Peyer's patch (tissue), 4 donors: ENCODE results near the gene TCF4. TPM values are rescaled to one million over a fixed set of nuclear protein-coding genes. Genes with fewer than 3 reads are reported as not detected.

Experiments
- DNase-seq, 3 donors: peaks; one replicate each; pipeline ENCODE4 v3.0.0-alpha.2; 2017 to 2019
- H3K27ac ChIP-seq, 4 donors: fragments of 200-600 bp; sonication (generic); one replicate each; pipeline ENCODE4 v1.5.1; 2016 to 2019
- H3K27me3 ChIP-seq, 2 donors: fragments of 200-600 bp; sonication (generic); one replicate each; pipeline ENCODE4 v1.5.1; 2019
- H3K36me3 ChIP-seq, 3 donors: fragments of 200-600 bp; sonication (generic); one replicate each; pipeline ENCODE4 v1.5.1; 2016 to 2019
- H3K4me1 ChIP-seq, 4 donors: fragments of 200-600 bp; sonication (generic); one replicate each; pipeline ENCODE4 v1.5.1; 2016 to 2019
- H3K4me3 ChIP-seq, 4 donors: fragments of 200-600 bp; sonication (generic); 1 replicate in 3 of 4; 2 replicates in 1 of 4; pipeline ENCODE4 v1.5.1; 2016 to 2019; ENCODE audit warnings: mild to moderate bottlenecking in 1 of 4
- H3K9me3 ChIP-seq, 4 donors: fragments of 200-600 bp; sonication (generic); one replicate each; pipeline ENCODE4 v1.5.1; 2016 to 2019; ENCODE audit warnings: mild to moderate bottlenecking in 1 of 4
- POLR2A ChIP-seq, 2 donors: fragments of 450-650 bp; IDR thresholded peaks; one replicate each; pipeline ENCODE4 v1.5.1; 2017; ENCODE audit warnings: antibody characterized with exemption in 2 of 2, mild to moderate bottlenecking in 2 of 2, moderate library complexity in 2 of 2
- total RNA-seq, 4 donors: library from RNA; depleted of rRNA; stranded (reverse); fragments of >200 nt; gene quantifications; one replicate each; pipeline ENCODE4 v1.1.0, GENCODE V29; 2016
- TF ChIP-seq, protein P1 (sequence below), 6 experiments: fragments of 450-650 bp in 4 of 6; fragments of 200-600 bp in 2 of 6; sonication (generic) in 1 of 6; IDR thresholded peaks; one replicate each; pipeline ENCODE4 v1.5.1; 2017 to 2019; ENCODE audit warnings: antibody characterized with exemption in 6 of 6, mild to moderate bottlenecking in 3 of 6, moderate library complexity in 1 of 6

The TCF4 gene
- total RNA-seq, 4 donors from 2014 or later: 11.9 to 190 (median 33.8) TPM

DNA sequence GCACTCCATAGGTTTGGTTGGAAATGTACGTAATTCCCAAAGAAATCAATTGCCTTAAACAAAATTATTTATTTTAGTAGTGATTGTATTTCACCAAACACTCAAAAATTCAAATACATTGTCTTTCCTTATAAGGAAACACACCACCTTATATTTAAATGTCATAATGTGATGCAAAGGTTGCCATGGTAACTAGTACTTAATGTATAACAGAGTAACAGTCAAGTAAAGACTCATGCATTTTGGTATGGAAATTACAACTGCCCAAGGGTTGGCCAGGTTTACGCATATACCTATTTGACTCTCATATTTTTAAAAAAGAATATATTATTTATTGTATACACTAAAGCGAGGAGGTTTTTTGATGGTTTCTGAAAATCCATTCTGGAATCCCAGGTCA is 231.2 kb downstream of the TCF4 start:
- no peak overlapping the region for H3K27ac ChIP-seq
- no peaks in the 10 kb centered on the region for H3K4me1 ChIP-seq
- no peaks in the 10 kb centered on the region for H3K9me3 ChIP-seq
- H3K36me3 ChIP-seq: no peaks in the 10 kb centered on the region
- no peak for DNase-seq
- no peaks in the 10 kb centered on the region for H3K27me3 ChIP-seq
- H3K4me3 ChIP-seq: no peak overlapping the region
- TF ChIP-seq POLR2A (IDR thresholded peaks at IDR 0.05): no peak
- TF ChIP-seq, protein P1, sequence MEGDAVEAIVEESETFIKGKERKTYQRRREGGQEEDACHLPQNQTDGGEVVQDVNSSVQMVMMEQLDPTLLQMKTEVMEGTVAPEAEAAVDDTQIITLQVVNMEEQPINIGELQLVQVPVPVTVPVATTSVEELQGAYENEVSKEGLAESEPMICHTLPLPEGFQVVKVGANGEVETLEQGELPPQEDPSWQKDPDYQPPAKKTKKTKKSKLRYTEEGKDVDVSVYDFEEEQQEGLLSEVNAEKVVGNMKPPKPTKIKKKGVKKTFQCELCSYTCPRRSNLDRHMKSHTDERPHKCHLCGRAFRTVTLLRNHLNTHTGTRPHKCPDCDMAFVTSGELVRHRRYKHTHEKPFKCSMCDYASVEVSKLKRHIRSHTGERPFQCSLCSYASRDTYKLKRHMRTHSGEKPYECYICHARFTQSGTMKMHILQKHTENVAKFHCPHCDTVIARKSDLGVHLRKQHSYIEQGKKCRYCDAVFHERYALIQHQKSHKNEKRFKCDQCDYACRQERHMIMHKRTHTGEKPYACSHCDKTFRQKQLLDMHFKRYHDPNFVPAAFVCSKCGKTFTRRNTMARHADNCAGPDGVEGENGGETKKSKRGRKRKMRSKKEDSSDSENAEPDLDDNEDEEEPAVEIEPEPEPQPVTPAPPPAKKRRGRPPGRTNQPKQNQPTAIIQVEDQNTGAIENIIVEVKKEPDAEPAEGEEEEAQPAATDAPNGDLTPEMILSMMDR (IDR thresholded peaks at IDR 0.05): no peak

DNA sequence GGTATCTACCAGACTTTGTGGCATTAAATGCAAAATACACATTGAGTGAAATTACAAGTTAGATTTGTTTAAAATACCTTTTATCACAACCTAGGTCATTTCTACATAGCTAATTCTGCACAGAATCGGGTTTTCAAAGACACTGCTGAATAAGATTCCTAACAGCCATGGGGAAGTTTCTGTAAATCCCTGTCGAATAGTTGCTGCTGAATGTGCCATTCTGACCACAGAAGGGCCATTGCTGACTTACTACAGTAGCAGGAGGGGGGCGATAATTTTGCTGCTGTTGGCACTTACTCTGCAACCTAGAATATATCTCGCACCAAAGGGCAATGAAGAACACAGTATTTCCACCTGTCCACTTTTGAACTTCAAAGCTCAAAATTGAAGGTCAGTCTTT is 232.8 kb downstream of the TCF4 start:
- Histone ChIP-seq H3K36me3 (no peaks in the 10 kb centered on the region), H3K9me3 (no peaks in the 10 kb centered on the region), H3K4me3 (no peak overlapping the region), H3K27ac (no peak overlapping the region), H3K27me3 (no peaks in the 10 kb centered on the region), H3K4me1 (no peaks in the 10 kb centered on the region)
- no peak for DNase-seq
- TF ChIP-seq, protein P1 (IDR thresholded peaks at IDR 0.05): no peak
- no peak for TF ChIP-seq POLR2A (IDR thresholded peaks at IDR 0.05)

DNA sequence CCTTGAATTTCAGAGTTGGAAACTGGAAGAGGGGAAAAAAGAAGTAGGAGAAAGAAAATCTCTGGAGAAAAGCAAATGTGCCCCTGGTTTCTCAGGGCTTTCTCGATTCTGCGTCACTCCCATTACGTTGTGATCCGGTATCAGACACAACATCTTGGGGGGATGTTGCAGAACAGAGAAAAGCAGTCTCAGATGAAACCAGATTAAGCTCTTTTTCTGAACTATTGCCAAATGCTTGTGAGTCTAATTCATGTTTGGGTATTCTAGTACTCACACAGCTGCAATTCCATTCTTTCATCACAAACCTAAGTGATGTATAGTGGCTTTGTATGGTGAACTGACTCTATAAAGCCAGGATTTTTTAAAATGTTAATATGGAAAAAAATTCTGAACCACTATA is 233.2 kb downstream of the TCF4 start:
- Histone ChIP-seq H3K9me3 (no peaks in the 10 kb centered on the region), H3K27me3 (no peaks in the 10 kb centered on the region), H3K36me3 (no peaks in the 10 kb centered on the region), H3K4me3 (no peak overlapping the region), H3K4me1 (no peaks in the 10 kb centered on the region), H3K27ac (no peak overlapping the region)
- TF ChIP-seq, protein P1 (IDR thresholded peaks at IDR 0.05): no peak
- no peak for TF ChIP-seq POLR2A (IDR thresholded peaks at IDR 0.05)
- no peak for DNase-seq

DNA sequence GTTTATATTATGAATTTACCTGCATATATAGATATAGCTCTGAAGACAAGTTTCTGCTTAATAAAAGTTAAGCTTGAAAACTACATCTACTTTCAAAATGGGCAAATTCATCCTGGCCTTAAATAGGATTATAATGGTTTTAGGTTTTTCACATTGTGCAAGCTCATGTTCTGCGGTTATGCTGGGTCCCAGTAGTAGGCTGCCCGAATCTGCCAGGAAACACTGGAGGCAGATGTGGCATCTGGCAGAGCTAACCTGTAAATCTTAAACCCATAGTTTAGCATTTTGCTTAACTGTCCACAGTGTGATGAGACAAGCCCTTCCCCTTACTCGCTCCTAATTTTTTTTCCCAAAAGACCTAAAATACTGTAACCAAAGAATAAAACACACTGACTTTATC is 234.2 kb downstream of the TCF4 start:
- TF ChIP-seq, protein P1 (IDR thresholded peaks at IDR 0.05): no peak
- TF ChIP-seq POLR2A (IDR thresholded peaks at IDR 0.05): no peak
- H3K9me3 ChIP-seq: no peaks in the 10 kb centered on the region
- no peaks in the 10 kb centered on the region for H3K4me1 ChIP-seq
- no peaks in the 10 kb centered on the region for H3K27me3 ChIP-seq
- DNase-seq: no peak
- no peaks in the 10 kb centered on the region for H3K36me3 ChIP-seq
- H3K4me3 ChIP-seq: no peak overlapping the region
- no peak overlapping the region for H3K27ac ChIP-seq

DNA sequence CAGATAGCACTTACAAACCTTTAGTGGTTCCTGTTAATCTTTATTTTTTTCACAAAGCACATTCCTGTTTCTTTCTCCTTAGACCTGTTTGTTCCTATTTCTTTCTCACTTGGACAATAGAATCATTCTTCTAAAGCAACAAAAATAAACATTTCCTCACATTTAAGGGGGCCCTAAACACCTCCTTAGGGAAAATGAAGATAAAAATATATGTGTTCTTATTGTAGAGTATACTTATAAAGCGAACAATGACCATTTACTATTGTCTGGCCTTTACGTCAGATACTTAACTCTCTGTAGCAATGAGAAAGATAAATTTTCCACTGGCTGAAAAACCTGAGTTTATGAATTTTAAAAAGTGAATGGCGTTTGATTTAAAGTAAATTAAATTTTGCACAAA is 234.6 kb downstream of the TCF4 start:
- H3K27me3 ChIP-seq: no peaks in the 10 kb centered on the region
- no peaks in the 10 kb centered on the region for H3K9me3 ChIP-seq
- no peak overlapping the region for H3K4me3 ChIP-seq
- no peaks in the 10 kb centered on the region for H3K4me1 ChIP-seq
- TF ChIP-seq, protein P1 (IDR thresholded peaks at IDR 0.05): no peak
- TF ChIP-seq POLR2A (IDR thresholded peaks at IDR 0.05): no peak
- DNase-seq: no peak
- no peak overlapping the region for H3K27ac ChIP-seq
- no peaks in the 10 kb centered on the region for H3K36me3 ChIP-seq
